H1 (cell line): Measurements from ENCODE around the gene ZCCHC3. TPM values are rescaled to one million over a fixed set of nuclear protein-coding genes. Genes with fewer than 3 reads are reported as not detected.

Experiments used
- CBX8 ChIP-seq: fragments of 300-800, 300-1000 bp; sonication (generic); IDR thresholded peaks from 2 replicates; pipeline ENCODE4 v1.7.1; 2016; ENCODE audit warnings: low read depth, low read length, borderline replicate concordance
- EGR1 ChIP-seq: IDR thresholded peaks from 2 replicates; pipeline ENCODE4 v1.6.1; 2011; ENCODE audit warnings: low read depth, low read length, borderline replicate concordance
- NRF1 ChIP-seq: IDR thresholded peaks from 2 replicates; pipeline ENCODE4 v1.6.1; 2011; ENCODE audit warnings: mild to moderate bottlenecking, low read depth, low read length, improper control_type of control experiment
- SAP30 ChIP-seq: fragments of 300-600 bp; sonication (generic); IDR thresholded peaks from 2 replicates; pipeline ENCODE4 v1.7.1; 2012; ENCODE audit warnings: low read length, moderate library complexity, mild to moderate bottlenecking, inconsistent platforms; ENCODE audit not compliant: insufficient read depth, insufficient replicate concordance
- polyA plus RNA-seq, 7 experiments: library from polyadenylated mRNA; depleted of rRNA in 3 of 7; stranded (reverse) in 5 of 7; unstranded in 2 of 7; fragments of >200 nt in 5 of 7; fragments of 200-250 nt in 2 of 7; gene quantifications; 1 replicate in 5 of 7; 2 replicates in 1 of 7; 4 replicates in 1 of 7; pipeline versions ENCODE4 v1.2.1 to v1.2.3, GENCODE V29; 2011 to 2013; ENCODE audit warnings: missing spikeins in 2 of 7, mixed read lengths in 2 of 7
- total RNA-seq: library from RNA; stranded (reverse); fragmentation: NEBNext Ultra II Directional; extraction: Animal tissue kit (Norgen Biotek cat#: 25700); gene quantifications from 2 replicates; pipeline ENCODE4 v1.2.1, GENCODE V29; 2021
- TF ChIP-seq, protein P1 (sequence below): IDR thresholded peaks from 2 replicates; pipeline ENCODE4 v1.6.1; 2011; ENCODE audit warnings: low read length, improper control_type of control experiment

ZCCHC3 gene
- total and polyA plus RNA-seq, 2 of the 8 experiments (the other 6 are each of a cell fraction or from before 2014, with no cell fraction given), result 33.7 to 52.4 TPM

DNA sequence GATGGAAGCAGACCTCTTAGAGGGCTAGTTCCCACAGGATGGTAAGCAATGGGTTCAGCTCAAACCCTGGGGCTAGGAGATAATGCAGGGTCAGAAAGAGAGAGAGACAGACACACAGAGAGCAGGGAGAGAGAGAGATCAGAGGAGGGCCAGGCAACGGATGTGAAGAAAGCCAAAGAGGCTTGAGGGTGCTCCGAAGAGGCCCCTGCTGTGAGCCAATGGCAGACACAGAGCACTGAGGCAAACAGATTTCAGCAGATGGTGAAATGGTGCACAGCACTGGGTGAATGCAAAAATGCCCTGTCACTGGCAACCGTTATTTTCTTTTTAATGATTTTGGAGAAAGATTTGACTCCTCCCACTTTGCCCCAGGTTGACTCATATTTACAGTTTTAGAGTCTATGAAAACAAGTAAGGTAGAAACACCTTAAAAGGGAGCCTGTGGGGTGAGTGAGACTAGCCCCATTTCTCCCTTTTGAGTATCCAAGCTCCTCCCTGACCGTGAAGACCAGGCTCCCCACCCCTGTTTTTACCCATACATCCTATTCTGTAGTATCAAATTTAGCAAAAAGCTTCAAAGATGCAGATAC is 39.0 kb upstream of the ZCCHC3 start (continued):
- no peak for TF ChIP-seq CBX8
- TF ChIP-seq, protein P1, sequence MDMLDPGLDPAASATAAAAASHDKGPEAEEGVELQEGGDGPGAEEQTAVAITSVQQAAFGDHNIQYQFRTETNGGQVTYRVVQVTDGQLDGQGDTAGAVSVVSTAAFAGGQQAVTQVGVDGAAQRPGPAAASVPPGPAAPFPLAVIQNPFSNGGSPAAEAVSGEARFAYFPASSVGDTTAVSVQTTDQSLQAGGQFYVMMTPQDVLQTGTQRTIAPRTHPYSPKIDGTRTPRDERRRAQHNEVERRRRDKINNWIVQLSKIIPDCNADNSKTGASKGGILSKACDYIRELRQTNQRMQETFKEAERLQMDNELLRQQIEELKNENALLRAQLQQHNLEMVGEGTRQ, result no peak
- no peak for TF ChIP-seq EGR1
- TF ChIP-seq SAP30, result no peak
- TF ChIP-seq NRF1, result no peak
